ENCODE data around the gene CLMP.
"Not testable (repeated sequence)": the region's sequence is repeated elsewhere in the genome, so short reads cannot be mapped to it uniquely, and the experiment has no call there.

Gene CLMP

GRCh38 chr11:123129920-123130319, 65.1 kb downstream of the CLMP start:
- no peak for DNase-seq

GRCh38 chr11:123125169-123125568, 69.9 kb downstream of the CLMP start:
- DNase-seq: no peak

- DNase-seq: no peak
Measured at GRCh38 chr11:123122852-123123251, 72.2 kb downstream of the CLMP start.

GRCh38 chr11:123122341-123122740, 72.7 kb downstream of the CLMP start:
- no peak for DNase-seq

- DNase-seq: no peak
Measured at GRCh38 chr11:123116486-123116885, 78.6 kb downstream of the CLMP start.

GRCh38 chr11:123111465-123111864, 83.6 kb downstream of the CLMP start:
- peak; percentile 43 for DNase-seq

GRCh38 chr11:123110397-123110796, 84.7 kb downstream of the CLMP start:
- DNase-seq: no peak

GRCh38 chr11:123107945-123108495, 87.0 kb downstream of the CLMP start:
- DNase-seq: peak; percentile 3

- no peak for DNase-seq
Measured at GRCh38 chr11:123104697-123105096, 90.4 kb downstream of the CLMP start.

GRCh38 chr11:123103326-123103980, 91.6 kb downstream of the CLMP start:
- DNase-seq: peak; percentile 80

- DNase-seq: no peak
Measured at GRCh38 chr11:123100379-123101085, 94.5 kb downstream of the CLMP start.

- no peak for DNase-seq
Measured at GRCh38 chr11:123098990-123099389, 96.1 kb downstream of the CLMP start.

GRCh38 chr11:123093739-123094138, 101.3 kb downstream of the CLMP start:
- DNase-seq: peak; percentile 6

GRCh38 chr11:123091506-123091905, 103.5 kb downstream of the CLMP start:
- DNase-seq: peak; percentile 51

- DNase-seq: not testable (repeated sequence)
Measured at GRCh38 chr11:123090168-123090567, 104.9 kb downstream of the CLMP start.

- not testable (repeated sequence) for DNase-seq
Measured at GRCh38 chr11:123088896-123089295, 106.2 kb downstream of the CLMP start.

GRCh38 chr11:123087657-123088056, 107.4 kb downstream of the CLMP start:
- DNase-seq: not testable (repeated sequence)

- peak; percentile 83 for DNase-seq
Measured at GRCh38 chr11:123086305-123086704, 108.7 kb downstream of the CLMP start.

GRCh38 chr11:123085497-123085896, 109.6 kb downstream of the CLMP start:
- no peak for DNase-seq

- no peak for DNase-seq
Measured at GRCh38 chr11:123084454-123084853, 110.6 kb downstream of the CLMP start.

GRCh38 chr11:123083623-123084029, 111.4 kb downstream of the CLMP start:
- peak; percentile 73 for DNase-seq

- no peak for DNase-seq
Measured at GRCh38 chr11:123082977-123083376, 112.1 kb downstream of the CLMP start.

- no peak for DNase-seq
Measured at GRCh38 chr11:123080015-123080414, 115.0 kb downstream of the CLMP start.

GRCh38 chr11:123076484-123076883, 118.6 kb downstream of the CLMP start:
- no peak for DNase-seq

All from NCI-H2171 treated with DMSO at 0.1 percent for 48 hours (cell line).